HG02798 (cell line): ENCODE results near the gene SPTB.

Experiments used
- ATAC-seq: cut with Tn5 transposase; IDR thresholded peaks from one replicate; pipeline ENCODE4 v1.9.1; 2021; ENCODE audit warnings: mild to moderate bottlenecking; ENCODE audit not compliant: unreplicated experiment, poor library complexity

Gene SPTB

DNA sequence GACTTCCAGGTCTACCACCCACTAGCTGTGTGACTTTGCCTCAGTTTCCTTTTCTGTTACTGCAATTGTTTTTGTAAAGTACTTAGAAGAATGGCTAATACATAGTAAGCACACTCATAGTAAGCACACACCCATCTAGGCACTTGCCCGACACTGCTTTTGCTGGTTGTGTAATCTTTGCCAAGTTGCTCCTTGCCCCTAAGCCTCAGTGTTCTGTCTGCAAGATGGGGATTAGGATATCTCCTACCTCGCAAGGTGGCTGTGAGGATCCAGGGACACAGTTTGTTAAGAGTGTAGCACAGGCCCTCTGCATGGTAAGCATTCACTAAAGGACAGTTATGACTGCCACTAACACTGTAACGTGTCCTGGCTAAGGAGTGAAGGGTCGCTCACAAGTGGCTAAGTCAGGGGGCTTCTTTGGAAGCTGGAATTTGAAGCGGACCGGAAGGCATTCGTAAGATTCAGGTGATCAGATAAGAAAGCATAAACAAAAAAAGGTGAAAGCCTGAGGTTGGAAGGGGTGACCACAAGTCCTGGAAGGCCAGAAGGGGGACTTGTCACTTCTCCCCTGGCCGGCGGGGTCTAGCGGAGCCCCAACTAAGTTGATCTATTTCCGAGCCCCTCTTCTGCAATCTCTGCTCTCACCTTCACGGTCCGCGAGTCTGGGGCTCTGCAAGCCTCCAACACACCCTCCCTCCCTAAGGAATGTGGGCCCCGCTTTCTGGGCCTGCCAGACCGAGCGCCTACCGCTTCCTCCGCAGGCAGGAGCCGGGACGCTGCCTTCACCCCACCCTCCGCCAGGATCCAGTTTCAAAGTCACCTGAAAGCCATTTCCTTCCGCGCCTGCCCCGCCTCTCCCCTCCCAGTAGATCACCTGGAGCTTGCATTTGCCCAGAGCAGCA lies 177.0 kb downstream of the SPTB start:
- ATAC-seq: no peak

DNA sequence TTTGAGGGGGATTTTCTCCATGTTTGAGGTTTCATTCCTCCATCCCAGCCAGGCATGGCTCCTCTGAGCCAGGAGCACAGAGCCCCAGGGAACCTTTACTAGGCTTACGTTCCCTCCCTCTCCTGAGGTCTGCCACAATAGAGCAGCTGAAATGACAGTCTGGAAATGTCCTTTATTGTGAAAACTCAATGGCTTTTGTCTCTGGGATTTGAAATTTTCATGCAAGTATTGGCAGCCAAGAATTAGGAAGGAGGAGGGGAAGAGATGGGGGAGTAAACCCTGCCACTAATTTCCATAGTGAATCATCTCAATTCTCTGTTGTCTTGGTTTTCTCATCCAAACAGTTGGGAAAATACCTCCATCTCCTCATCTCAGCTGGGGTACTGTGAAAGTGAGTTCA lies 178.0 kb downstream of the SPTB start:
- ATAC-seq: no peak

DNA sequence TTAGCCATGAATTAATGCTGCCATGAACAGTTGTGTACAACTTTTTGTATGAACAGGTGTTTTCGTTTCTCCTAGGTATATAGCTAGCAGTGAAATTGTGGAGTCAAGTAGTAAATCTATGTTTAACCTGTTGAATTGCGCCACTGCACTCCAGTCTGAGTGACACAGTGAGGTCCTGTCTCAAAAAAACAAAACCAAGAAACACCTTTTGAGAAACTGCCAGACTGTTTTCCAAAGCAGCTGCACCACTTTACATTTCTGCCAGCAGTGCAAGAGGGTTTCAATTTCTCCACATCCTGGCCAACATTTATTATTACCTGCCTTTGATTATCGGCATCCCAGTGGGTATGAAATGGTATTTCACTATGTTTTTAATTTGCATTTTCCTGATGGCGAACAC lies 178.8 kb downstream of the SPTB start:
- ATAC-seq: no peak

DNA sequence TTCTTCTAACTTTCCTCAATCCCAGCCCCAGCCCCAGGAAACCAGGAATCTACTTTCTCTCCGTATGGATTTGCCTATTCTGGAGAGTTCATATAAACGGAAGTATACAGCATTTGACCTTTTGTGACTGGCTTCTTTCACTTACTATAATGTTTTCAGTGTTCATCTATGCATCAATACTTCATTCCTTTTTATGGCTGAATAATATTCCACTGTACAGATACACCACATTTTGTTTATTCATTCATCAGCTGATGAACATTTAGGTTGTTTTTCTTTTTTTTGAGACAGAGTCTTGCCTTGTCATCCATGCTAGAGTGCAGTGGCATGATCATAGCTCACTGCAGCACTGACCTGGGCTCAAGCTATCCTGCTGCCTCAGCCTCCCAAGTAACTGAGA lies 179.4 kb downstream of the SPTB start:
- no peak for ATAC-seq

DNA sequence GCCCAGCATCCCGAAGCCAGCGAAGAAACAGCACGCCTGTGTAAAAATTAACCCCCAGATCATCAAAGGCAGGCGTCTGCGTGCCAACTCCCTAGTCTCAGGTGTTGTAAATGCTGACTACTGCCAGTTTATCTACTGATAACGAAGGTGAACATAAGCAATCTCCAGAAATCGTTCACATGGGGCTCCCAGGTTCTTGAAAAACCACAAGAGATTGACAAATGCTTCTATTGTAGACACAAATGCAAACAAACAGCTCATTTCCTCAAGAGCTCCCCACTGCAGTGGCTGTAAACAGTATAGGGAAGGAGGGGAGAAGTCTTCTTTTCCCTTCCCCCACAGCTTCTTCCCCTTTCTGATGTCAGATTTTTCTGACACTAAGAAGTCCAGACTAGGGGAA lies 180.8 kb downstream of the SPTB start:
- ATAC-seq: no peak

DNA sequence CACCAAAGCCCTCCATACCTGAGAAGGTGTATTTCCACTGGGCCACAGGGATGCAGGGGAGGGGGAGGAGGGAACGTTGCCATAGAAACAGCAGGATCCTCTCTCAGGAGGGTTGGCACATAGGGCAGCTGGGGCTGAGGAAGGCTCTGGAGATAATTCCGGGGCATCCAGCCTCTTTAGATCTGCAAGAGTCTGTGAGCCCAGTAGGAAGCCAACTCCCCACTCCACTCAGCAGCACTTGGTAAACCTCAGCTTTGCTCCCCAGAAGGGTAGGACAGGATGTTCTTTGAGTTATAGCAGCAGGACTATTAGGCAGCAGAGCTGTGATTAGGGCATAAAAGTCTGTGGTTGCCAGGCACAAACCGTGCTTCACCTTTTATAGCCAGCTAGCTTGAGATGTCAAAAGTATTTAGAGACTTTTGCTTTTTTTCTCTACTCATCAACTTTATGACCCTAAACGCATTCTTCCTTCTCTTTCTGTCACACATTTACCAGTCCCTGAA lies 183.3 kb downstream of the SPTB start:
- no peak for ATAC-seq
